IMR-90 (cell line): ENCODE data around the gene RBM8A. TPM values are rescaled to one million over a fixed set of nuclear protein-coding genes. Genes with fewer than 3 reads are reported as not detected.

Experiments
- ATAC-seq: fragments of 200-7000 bp; cut with Tn5 transposase; 2 replicates; pipeline ENCODE4 v1.9.1; 2020; ENCODE audit warnings: low read depth, mild to moderate bottlenecking, moderate library complexity
- BruUV-seq: library from RNA; stranded (reverse); fragments of 400-500 nt; replicated peaks from 2 replicates; lab custom pipeline; 2021; lab: Mats Ljungman, UMichigan
- CTCF ChIA-PET: fragments of 300-600 bp; formaldehyde crosslinking; extraction: SDS; loops from one replicate; lab custom pipeline; 2021; ENCODE audit warnings: antibody characterized with exemption; lab: Yijun Ruan, JAX
- POLR2A ChIA-PET: fragments of 300-600 bp; sonication (Branson Sonifier 250); formaldehyde crosslinking; loops from one replicate; lab custom pipeline; 2022; ENCODE audit warnings: antibody characterized with exemption; ENCODE audit not compliant: unreplicated experiment; lab: Charles Lee
- DNase-seq: peaks from one replicate; pipeline ENCODE4 v3.0.0; 2013
- H2AFZ ChIP-seq: replicated peaks from 2 replicates; pipeline ENCODE3; 2013; ENCODE audit warnings: low read length, mild to moderate bottlenecking; ENCODE audit not compliant: poor library complexity
- H2AK5ac ChIP-seq: 2 replicates; pipeline ENCODE4 v1.6.1; 2013; ENCODE audit warnings: low read depth, low read length, inconsistent platforms
- H2AK9ac ChIP-seq: replicated peaks from 2 replicates; pipeline ENCODE3; 2013; ENCODE audit warnings: mild to moderate bottlenecking, low read depth, low read length, moderate library complexity; ENCODE audit not compliant: poor library complexity
- H2BK120ac ChIP-seq: 2 replicates; pipeline ENCODE4 v1.6.1; 2013; ENCODE audit warnings: low read depth, low read length, inconsistent platforms
- H2BK15ac ChIP-seq: 3 replicates; pipeline ENCODE4 v1.6.1; 2013; ENCODE audit warnings: low read depth, low read length, inconsistent platforms
- H2BK20ac ChIP-seq: 2 replicates; pipeline ENCODE4 v1.6.1; 2013; ENCODE audit warnings: low read depth, mild to moderate bottlenecking, inconsistent platforms, low read length, moderate library complexity
- H2BK5ac ChIP-seq: 2 replicates; pipeline ENCODE4 v1.6.1; 2013; ENCODE audit warnings: mild to moderate bottlenecking, low read depth, low read length, inconsistent platforms; ENCODE audit not compliant: poor library complexity, severe bottlenecking
- H3K14ac ChIP-seq: replicated peaks from 2 replicates; pipeline ENCODE4 v1.6.1; 2013; ENCODE audit warnings: low read depth, low read length, inconsistent platforms
- H3K18ac ChIP-seq: 2 replicates; pipeline ENCODE4 v1.6.1; 2013; ENCODE audit warnings: low read depth, low read length, control low read depth
- H3K23ac ChIP-seq: 2 replicates; pipeline ENCODE4 v1.6.1; 2013; ENCODE audit warnings: low read depth, low read length, inconsistent platforms
- H3K27ac ChIP-seq: 2 replicates; pipeline ENCODE4 v1.5.1; 2013; ENCODE audit warnings: mild to moderate bottlenecking, control low read depth, low read length; ENCODE audit not compliant: insufficient read depth
- H3K27me3 ChIP-seq: 2 replicates; pipeline ENCODE4 v1.6.1; 2013; ENCODE audit warnings: low read length; ENCODE audit not compliant: control insufficient read depth, insufficient read depth
- H3K36me3 ChIP-seq: 2 replicates; pipeline ENCODE4 v1.6.1; 2013; ENCODE audit warnings: low read length, mixed read lengths; ENCODE audit not compliant: control insufficient read depth, insufficient read depth
- H3K4ac ChIP-seq: 2 replicates; pipeline ENCODE4 v1.6.1; 2013; ENCODE audit warnings: low read depth, low read length, inconsistent platforms
- H3K4me1 ChIP-seq: 2 replicates; pipeline ENCODE4 v1.6.1; 2013; ENCODE audit warnings: low read length, mixed read lengths; ENCODE audit not compliant: control insufficient read depth, insufficient read depth
- H3K4me2 ChIP-seq: 2 replicates; pipeline ENCODE4 v1.6.1; 2013; ENCODE audit warnings: low read depth, mild to moderate bottlenecking, control low read depth, low read length, moderate library complexity
- H3K4me3 ChIP-seq: 2 replicates; pipeline ENCODE4 v1.5.1; 2013; ENCODE audit warnings: low read depth, mild to moderate bottlenecking, control low read depth, low read length, moderate library complexity; ENCODE audit not compliant: insufficient read depth
- H3K56ac ChIP-seq: 2 replicates; pipeline ENCODE4 v1.6.1; 2013; ENCODE audit warnings: low read length, inconsistent platforms; ENCODE audit not compliant: insufficient read depth; ENCODE audit errors: extremely low read depth
- H3K79me1 ChIP-seq, 2 experiments: 2 replicates each; pipeline ENCODE4 v1.6.1; 2013; ENCODE audit warnings: low read length in 2 of 2, inconsistent platforms in 1 of 2, low read depth in 1 of 2
- H3K9ac ChIP-seq: 2 replicates; pipeline ENCODE4 v1.6.1; 2013; ENCODE audit warnings: low read depth, low read length, control low read depth
- H3K9me1 ChIP-seq: 2 replicates; pipeline ENCODE4 v1.6.1; 2013; ENCODE audit warnings: low read length, inconsistent platforms; ENCODE audit not compliant: insufficient read depth
- H3K9me3 ChIP-seq: 2 replicates; pipeline ENCODE4 v1.6.1; 2013; ENCODE audit warnings: low read length; ENCODE audit not compliant: control insufficient read depth, insufficient read depth
- H4K20me1 ChIP-seq: 2 replicates; pipeline ENCODE4 v1.6.1; 2013; ENCODE audit warnings: low read length, inconsistent platforms; ENCODE audit not compliant: insufficient read depth
- H4K5ac ChIP-seq: 2 replicates; pipeline ENCODE4 v1.6.1; 2013; ENCODE audit warnings: mild to moderate bottlenecking, low read depth, low read length, control low read depth
- H4K8ac ChIP-seq, 2 experiments: 2 replicates each; pipeline ENCODE4 v1.6.1; 2013; ENCODE audit warnings: low read depth in 2 of 2, low read length in 2 of 2, control low read depth in 1 of 2, inconsistent platforms in 1 of 2
- H4K91ac ChIP-seq: 2 replicates; pipeline ENCODE4 v1.6.1; 2013; ENCODE audit warnings: low read depth, low read length, inconsistent platforms; ENCODE audit not compliant: insufficient read depth
- BHLHE40 ChIP-seq: fragments of 150-350 bp; IDR thresholded peaks from 2 replicates; pipeline ENCODE4 v1.6.1; 2016; ENCODE audit warnings: mild to moderate bottlenecking, low read depth, low read length
- CEBPB ChIP-seq: IDR thresholded peaks from 2 replicates; pipeline ENCODE4 v1.6.1; 2012; ENCODE audit warnings: low read depth, low read length, improper control_type of control experiment
- CHD1 ChIP-seq: IDR thresholded peaks from 2 replicates; pipeline ENCODE4 v1.6.1; 2012; ENCODE audit warnings: low read depth, low read length, improper control_type of control experiment
- FOS ChIP-seq: fragments of 150-350 bp; IDR thresholded peaks from 2 replicates; pipeline ENCODE4 v1.6.1; 2016; ENCODE audit warnings: low read depth, low read length
- MAFK ChIP-seq: IDR thresholded peaks from 2 replicates; pipeline ENCODE4 v1.6.1; 2012; ENCODE audit warnings: low read depth, low read length, improper control_type of control experiment
- MAZ ChIP-seq: IDR thresholded peaks from 2 replicates; pipeline ENCODE4 v1.6.1; 2012; ENCODE audit warnings: low read depth, mild to moderate bottlenecking, low read length, improper control_type of control experiment, moderate library complexity, borderline replicate concordance
- MXI1 ChIP-seq: IDR thresholded peaks from 2 replicates; pipeline ENCODE4 v1.6.1; 2012; ENCODE audit warnings: low read depth, mild to moderate bottlenecking, low read length, moderate library complexity, borderline replicate concordance
- NFE2L2 ChIP-seq: fragments of 150-350 bp; IDR thresholded peaks from 2 replicates; pipeline ENCODE4 v1.6.1; 2016; ENCODE audit warnings: low read depth, mild to moderate bottlenecking, low read length
- POLR2A ChIP-seq: IDR thresholded peaks from 2 replicates; pipeline ENCODE4 v1.6.1; 2012; ENCODE audit warnings: mild to moderate bottlenecking, low read depth, low read length
- RAD21 ChIP-seq: IDR thresholded peaks from 2 replicates; pipeline ENCODE4 v1.6.1; 2012; ENCODE audit warnings: low read length, improper control_type of control experiment
- RCOR1 ChIP-seq: IDR thresholded peaks from 2 replicates; pipeline ENCODE4 v1.6.1; 2012; ENCODE audit warnings: mild to moderate bottlenecking, low read length, improper control_type of control experiment; ENCODE audit not compliant: insufficient replicate concordance
- RFX5 ChIP-seq: IDR thresholded peaks from 2 replicates; pipeline ENCODE4 v1.8.0; 2012; ENCODE audit warnings: low read depth, mild to moderate bottlenecking, low read length, moderate library complexity
- SMC3 ChIP-seq: fragments of 150-350 bp; IDR thresholded peaks from 2 replicates; pipeline ENCODE4 v1.6.1; 2016; ENCODE audit warnings: low read depth, mild to moderate bottlenecking, antibody characterized with exemption, low read length, moderate library complexity
- WGBS, 2 experiments: methylation state at CpG; one replicate each; pipeline versions ENCODE4 v1.1.5 to v1.1.7; 2013; ENCODE audit warnings: missing lambda C conversion rate in 2 of 2; ENCODE audit not compliant: insufficient read length in 1 of 2; ENCODE audit errors: extremely low coverage in 2 of 2; 5-methylcytosine and 5-hydroxymethylcytosine counted together
- dilution Hi-C: fragments of 300-500 bp; cut with HindIII; formaldehyde crosslinking; loops from one replicate; pipeline ENCODE4 v1.14.3; 2018; ENCODE audit warnings: low sequenced_read_pairs; ENCODE audit not compliant: unreplicated experiment
- in situ Hi-C: fragments of 300-500 bp; cut with MboI; formaldehyde crosslinking; loops from 3 replicates; pipeline ENCODE4 v1.14.3; 2019; ENCODE audit warnings: low sequenced_read_pairs, inconsistent platforms, mixed read lengths
- intact Hi-C: fragments of 100-400 bp; cut with micrococcal nuclease; formaldehyde crosslinking; loops from 2 replicates; pipeline ENCODE4 v1.10.0; 2022
- polyA plus RNA-seq, 3 experiments: library from polyadenylated mRNA; depleted of rRNA; stranded (reverse); fragments of >200 nt; gene quantifications; 2 replicates each; pipeline ENCODE4 v1.2.3, GENCODE V29; 2012; ENCODE audit warnings: low replicate concordance in 1 of 3
- total RNA-seq: library from RNA; depleted of rRNA; stranded (reverse); fragments of >200 nt; gene quantifications from 2 replicates; pipeline ENCODE4 v1.2.3, GENCODE V29; 2012
- TF ChIP-seq, protein P1 (sequence below): fragments of 150-350 bp; IDR thresholded peaks from 2 replicates; pipeline ENCODE4 v1.6.1; 2017; ENCODE audit warnings: mild to moderate bottlenecking, antibody characterized with exemption, low read length, low read depth
- TF ChIP-seq, protein P2 (sequence below): fragments of 150-350 bp; IDR thresholded peaks from 2 replicates; pipeline ENCODE4 v1.6.1; 2016; ENCODE audit warnings: low read depth, mild to moderate bottlenecking, low read length, moderate library complexity, borderline replicate concordance
- TF ChIP-seq, protein P3 (sequence below): conservative IDR thresholded peaks from 2 replicates; pipeline ENCODE4 v1.5.1; 2012; ENCODE audit warnings: mild to moderate bottlenecking, low read depth, low read length, improper control_type of control experiment

Gene RBM8A
- total and polyA plus RNA-seq, 2 of the 4 experiments (the other 2 are of a cell fraction), result 94.1 to 251 TPM

DNA sequence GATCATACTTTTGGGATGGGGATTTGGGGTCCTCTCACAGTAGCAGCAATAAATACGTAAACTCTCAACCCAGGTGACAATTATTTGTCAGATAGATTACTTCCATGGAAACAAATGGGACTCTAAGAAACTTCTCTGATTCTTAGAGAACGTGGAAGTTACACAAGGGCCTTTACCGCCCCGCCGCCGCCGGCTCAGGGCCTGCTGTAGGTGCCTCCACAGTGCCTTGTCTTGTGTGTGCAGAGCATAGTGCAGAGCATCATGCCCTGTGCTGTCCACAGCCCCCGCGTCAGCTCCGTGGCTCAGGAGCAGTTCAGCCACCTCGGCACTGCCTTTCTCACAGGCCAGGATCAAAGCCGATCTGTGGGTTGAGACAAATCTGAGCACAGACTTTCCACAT is 52.6 kb downstream of the RBM8A start:
- Histone ChIP-seq H3K4me3 (no peak overlapping the region), H4K8ac (no peak overlapping the region), H3K4ac (no peak overlapping the region), H2AK5ac (no peak overlapping the region), H3K9me3 (no peaks in the 10 kb centered on the region), H3K27ac (no peak overlapping the region), H3K79me1 (0 out of 4 replicates have a peak, but pooled peaks cover 0 to 4% of the 10 kb centered on the region in 2 experiments), H3K9me1 (no peaks in the 10 kb centered on the region), H2BK120ac (no peak overlapping the region), H2BK5ac (no peak overlapping the region), H3K27me3 (no peaks in the 10 kb centered on the region; the same call in 1 of the 2 replicates), H4K20me1 (no peaks in the 10 kb centered on the region), H3K18ac (no peak overlapping the region), H2AFZ (no peak overlapping the region), H3K36me3 (no peaks in the 10 kb centered on the region), H2BK20ac (no peak overlapping the region), H3K56ac (no peak overlapping the region), H4K91ac (no peak overlapping the region), H4K5ac (no peak overlapping the region), H3K4me2 (no peak overlapping the region), H2AK9ac (no peak overlapping the region), H3K23ac (no peak overlapping the region), H3K14ac (no peak overlapping the region), H2BK15ac (no peak overlapping the region), H3K4me1 (peaks cover 10% of the 10 kb centered on the region), H3K9ac (no peak overlapping the region)
- ChIA-PET CTCF (interaction anchor here (0.6 to 1.2 kb wide), 3 partner anchors 17 to 77 kb away, joined by 3 to 5 read pairs (median 4); partner anchors contain the start of gene ITGA10), POLR2A (no interaction called here)
- ATAC-seq, result no peak
- 97% methylated on average over 6 of the region's 12 CpGs; no CpG with 5 or more reads in 1 of the 2 experiments for WGBS, 2 experiments
- BruUV-seq, result no TSS peak
- no peak for DNase-seq
- no peak for TF ChIP-seq RAD21
- no peak for TF ChIP-seq MAZ
- TF ChIP-seq BHLHE40, result no peak
- TF ChIP-seq RCOR1, result no peak
- TF ChIP-seq SMC3, result no peak
- TF ChIP-seq, protein P1, sequence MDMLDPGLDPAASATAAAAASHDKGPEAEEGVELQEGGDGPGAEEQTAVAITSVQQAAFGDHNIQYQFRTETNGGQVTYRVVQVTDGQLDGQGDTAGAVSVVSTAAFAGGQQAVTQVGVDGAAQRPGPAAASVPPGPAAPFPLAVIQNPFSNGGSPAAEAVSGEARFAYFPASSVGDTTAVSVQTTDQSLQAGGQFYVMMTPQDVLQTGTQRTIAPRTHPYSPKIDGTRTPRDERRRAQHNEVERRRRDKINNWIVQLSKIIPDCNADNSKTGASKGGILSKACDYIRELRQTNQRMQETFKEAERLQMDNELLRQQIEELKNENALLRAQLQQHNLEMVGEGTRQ, result no peak
- TF ChIP-seq RFX5, result no peak
- TF ChIP-seq, protein P2, sequence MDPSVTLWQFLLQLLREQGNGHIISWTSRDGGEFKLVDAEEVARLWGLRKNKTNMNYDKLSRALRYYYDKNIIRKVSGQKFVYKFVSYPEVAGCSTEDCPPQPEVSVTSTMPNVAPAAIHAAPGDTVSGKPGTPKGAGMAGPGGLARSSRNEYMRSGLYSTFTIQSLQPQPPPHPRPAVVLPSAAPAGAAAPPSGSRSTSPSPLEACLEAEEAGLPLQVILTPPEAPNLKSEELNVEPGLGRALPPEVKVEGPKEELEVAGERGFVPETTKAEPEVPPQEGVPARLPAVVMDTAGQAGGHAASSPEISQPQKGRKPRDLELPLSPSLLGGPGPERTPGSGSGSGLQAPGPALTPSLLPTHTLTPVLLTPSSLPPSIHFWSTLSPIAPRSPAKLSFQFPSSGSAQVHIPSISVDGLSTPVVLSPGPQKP, result no peak
- TF ChIP-seq, protein P3, sequence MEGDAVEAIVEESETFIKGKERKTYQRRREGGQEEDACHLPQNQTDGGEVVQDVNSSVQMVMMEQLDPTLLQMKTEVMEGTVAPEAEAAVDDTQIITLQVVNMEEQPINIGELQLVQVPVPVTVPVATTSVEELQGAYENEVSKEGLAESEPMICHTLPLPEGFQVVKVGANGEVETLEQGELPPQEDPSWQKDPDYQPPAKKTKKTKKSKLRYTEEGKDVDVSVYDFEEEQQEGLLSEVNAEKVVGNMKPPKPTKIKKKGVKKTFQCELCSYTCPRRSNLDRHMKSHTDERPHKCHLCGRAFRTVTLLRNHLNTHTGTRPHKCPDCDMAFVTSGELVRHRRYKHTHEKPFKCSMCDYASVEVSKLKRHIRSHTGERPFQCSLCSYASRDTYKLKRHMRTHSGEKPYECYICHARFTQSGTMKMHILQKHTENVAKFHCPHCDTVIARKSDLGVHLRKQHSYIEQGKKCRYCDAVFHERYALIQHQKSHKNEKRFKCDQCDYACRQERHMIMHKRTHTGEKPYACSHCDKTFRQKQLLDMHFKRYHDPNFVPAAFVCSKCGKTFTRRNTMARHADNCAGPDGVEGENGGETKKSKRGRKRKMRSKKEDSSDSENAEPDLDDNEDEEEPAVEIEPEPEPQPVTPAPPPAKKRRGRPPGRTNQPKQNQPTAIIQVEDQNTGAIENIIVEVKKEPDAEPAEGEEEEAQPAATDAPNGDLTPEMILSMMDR, result no peak
- no peak for TF ChIP-seq MXI1
- TF ChIP-seq FOS, result no peak
- TF ChIP-seq NFE2L2, result no peak
- no peak for TF ChIP-seq CEBPB
- TF ChIP-seq CHD1, result no peak
- no peak for TF ChIP-seq POLR2A
- no peak for TF ChIP-seq MAFK
- dilution Hi-C loops, result no loop called here
- intact Hi-C loops, result no loop called here
- in situ Hi-C loops, result loop anchor here (5.0 kb wide), 1 partner anchor 48 kb away; no protein-coding TSS in a partner anchor
